HG02623 (cell line): ENCODE measurements around the gene GALNT7.
A peak's percentile ranks its signal among the peaks of the same experiment; 100 is the strongest.

ENCODE experiments used
- ATAC-seq: cut with Tn5 transposase; IDR thresholded peaks from one replicate; pipeline ENCODE4 v1.9.1; 2021; ENCODE audit warnings: moderate library complexity; ENCODE audit not compliant: unreplicated experiment

GALNT7 gene

DNA sequence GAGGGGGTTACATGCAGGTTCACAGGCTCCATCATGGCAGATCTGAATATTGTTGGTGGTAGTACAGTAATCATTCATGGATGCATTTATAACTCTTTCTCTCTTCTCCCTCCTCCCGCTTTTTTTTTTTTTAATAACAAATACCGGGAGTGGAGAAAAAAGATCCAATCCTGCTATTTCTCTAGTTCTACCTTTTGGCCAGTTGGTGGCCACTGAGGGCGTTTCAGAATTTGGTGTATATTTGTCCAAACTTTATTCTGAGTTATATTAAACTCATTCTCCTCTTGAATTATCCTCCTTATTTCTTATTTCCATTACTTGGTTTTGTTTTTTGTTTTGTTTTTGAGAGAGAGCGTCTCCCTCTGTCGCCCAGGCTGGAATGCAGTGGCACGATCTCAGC is 90.7 kb downstream of the GALNT7 start:
- no peak for ATAC-seq

DNA sequence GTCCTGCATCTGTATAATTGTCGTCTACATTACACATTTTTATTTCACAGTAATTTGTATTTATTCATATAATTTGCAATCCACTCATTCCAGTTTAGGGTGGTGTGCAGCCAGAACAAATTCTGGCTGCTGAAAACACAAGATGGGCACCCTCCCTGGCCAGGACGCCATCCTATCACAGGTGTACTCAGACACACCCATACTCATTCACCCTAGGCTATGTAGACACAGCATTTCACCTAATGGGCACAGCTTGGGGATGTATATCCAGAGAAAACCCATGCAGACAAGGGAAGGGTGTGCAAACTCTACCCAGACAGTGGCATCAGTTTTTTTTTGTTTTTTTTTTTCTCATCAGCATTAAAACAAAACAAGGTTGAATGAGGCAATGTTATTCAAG is 92.4 kb downstream of the GALNT7 start:
- ATAC-seq = no peak

- ATAC-seq = no peak
These were observed 93.8 kb downstream of the GALNT7 start for GRCh38 chr4:173262375-173262774.

DNA sequence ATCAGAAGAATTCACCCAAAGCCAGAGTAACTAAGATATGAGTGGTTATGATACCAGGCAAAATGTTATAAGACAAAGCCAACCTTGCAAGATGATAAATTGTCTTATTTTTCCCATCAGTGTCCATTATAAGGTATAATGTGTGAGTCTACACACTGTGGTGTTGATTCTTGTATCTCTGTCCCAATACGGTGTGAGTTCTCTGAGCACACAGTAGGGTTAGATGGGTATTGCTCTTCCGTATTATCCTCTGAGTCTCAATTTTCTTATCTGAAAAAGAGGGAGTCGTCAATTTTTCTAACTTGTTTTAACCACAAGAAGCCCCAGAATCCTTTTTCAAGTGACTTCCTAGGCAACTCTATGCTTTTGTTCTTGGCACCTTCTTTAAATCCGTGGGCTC is 95.6 kb downstream of the GALNT7 start:
- ATAC-seq = peak; percentile 23

DNA sequence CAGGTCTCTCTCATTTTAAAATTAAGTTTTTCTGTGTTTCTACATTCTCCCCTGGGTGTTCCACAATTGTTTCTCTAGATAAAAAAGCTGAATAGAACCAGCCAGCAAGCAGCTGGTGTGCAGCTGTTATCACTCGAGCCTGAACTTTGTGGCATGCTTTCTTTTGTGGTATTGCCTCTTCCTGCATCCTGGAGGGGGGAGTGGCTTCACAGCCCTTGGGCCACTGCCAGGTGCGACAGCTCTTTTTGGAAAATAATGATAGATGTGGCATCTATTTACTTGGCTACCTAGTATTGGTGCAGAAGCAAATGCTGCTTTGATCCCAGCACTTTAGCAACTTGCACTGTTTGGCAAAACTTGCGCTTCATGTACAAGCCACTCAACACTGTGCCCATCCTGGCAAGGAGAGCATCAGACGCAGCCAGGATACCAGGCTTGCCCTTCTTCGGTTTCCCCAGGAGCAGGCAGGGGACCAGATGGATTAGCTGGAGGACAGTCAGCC is 96.1 kb downstream of the GALNT7 start:
- ATAC-seq = peak; percentile 95

GRCh38 chr4:173265751-173266150 is 97.1 kb downstream of the GALNT7 start:
- no peak for ATAC-seq

DNA sequence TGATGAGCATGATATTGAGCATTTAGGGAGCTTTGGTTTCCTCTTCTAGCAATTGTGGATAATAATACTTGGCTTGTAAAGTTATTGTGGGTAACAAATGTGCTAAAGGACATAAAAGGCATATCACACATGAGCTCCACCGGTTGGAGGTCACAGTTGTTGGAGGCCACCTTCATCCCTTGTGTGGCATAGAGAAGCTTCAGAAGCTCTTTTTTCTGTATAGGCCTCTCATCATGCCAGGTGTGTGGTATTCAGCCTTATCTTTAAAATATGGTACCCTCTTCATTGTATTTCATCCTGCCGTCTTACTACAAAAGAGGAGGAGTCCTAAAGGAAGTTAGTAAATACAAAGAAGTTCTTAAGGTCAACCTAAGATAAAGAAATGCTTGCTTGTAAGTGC is 99.1 kb downstream of the GALNT7 start:
- ATAC-seq = no peak

DNA sequence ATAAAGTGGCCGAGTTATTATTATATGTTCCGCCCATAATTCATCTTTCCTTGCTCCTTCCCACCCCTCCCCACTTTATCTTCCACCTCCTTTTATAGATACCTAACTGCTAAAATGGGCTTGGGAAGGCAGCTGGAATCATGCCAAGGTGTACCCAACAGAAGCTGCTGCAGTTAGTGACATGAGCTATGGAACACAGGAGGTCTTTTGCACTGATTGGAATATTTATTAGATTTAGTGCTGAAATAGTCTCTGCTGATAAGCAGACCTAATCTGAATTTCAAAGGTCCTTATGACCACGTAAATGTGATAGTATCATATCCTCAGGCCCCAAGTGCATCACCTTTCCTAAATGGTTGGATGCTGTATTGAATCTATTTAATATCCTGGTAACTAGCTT is 100.7 kb downstream of the GALNT7 start:
- no peak for ATAC-seq

DNA sequence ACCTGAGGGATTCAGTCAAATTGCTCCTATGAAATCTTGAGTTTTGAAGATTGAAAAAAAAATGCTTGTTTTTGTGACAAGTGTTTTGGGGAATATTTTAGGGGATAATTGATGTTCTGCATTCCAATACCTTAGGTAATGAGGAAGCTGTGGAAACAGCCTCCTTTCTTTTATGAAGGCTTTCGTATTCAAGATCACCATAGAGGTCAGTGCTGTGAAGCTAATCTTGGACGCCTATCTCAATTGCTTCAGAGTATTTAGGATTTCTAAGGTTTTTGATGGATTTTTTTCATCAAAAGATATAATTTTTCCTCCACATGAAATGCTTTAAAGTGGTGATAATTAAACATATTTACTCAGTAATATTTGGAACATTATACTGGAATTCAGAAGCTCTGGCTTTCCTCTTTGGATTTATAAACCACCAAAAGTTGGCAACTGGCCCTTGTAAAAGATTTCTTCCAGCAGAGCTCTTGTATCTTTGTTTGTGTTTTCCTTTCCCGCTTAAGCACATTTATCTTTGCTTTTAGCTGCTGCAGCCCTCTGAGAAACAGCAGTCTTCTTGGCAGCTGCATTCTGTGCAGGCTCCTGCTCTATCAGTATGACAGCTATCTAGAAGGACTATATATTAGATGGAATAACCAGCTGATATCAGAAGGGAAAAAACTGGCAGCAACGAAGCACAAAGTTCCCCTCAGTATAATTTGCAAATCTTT is 101.9 kb downstream of the GALNT7 start:
- no peak for ATAC-seq

DNA sequence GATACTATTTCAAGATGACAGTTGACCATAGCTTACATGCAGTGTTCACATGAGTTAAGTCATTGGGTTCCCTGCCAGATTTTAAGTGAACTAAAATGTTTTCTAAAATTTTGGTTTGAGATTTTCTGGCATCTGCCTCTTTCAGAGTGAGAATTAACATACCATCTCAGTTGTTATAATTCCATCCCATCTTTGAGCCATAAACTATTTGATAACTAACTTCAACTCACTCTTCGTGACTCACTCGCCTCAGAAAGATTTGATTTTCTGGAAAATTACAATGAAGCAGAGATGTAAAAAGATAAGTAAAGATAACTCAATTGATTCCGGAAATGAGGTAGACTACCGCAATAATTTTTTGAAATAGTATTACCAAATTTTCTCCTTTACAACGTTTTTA is 103.7 kb downstream of the GALNT7 start:
- no peak for ATAC-seq

GRCh38 chr4:173272996-173273395 is 104.4 kb downstream of the GALNT7 start:
- no peak for ATAC-seq

DNA sequence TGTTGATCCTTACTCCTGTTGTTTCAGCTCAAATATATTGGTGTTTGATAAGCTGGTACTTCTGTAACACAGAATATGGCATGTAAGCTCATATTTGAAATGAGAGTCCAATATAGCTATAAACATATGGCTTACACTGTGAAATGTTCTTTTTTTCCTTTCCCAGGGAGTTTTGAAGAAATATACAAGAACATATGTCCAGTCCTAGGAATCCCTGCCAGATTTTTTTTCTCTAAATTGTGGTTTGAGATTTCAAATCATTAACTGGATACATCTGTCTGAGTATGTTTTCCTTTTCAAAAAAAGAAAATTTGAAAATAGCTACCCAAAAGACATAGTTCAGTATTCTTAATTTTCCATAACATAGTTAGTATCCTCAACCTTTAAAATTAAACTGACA is 105.3 kb downstream of the GALNT7 start:
- no peak for ATAC-seq

DNA sequence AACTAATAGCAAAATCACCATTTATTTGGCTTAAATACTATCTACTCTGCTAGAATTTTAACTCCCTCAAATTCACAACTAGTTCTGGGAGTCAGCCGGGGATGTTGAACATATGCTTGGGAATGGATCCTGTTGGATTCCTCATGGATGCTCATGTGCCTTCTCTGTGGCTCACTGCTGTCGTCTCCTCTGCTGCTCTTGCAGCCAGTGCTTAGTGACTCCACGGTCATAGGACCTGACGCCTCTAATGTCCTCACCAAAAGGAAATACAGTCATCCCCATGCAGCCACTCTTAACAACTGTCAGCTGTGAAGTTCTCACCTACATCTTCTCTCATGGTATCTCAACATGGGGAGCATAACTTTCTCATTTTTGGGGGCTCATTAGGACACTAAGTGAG is 106.1 kb downstream of the GALNT7 start:
- no peak for ATAC-seq

GRCh38 chr4:173275150-173275549 is 106.5 kb downstream of the GALNT7 start:
- ATAC-seq = no peak

DNA sequence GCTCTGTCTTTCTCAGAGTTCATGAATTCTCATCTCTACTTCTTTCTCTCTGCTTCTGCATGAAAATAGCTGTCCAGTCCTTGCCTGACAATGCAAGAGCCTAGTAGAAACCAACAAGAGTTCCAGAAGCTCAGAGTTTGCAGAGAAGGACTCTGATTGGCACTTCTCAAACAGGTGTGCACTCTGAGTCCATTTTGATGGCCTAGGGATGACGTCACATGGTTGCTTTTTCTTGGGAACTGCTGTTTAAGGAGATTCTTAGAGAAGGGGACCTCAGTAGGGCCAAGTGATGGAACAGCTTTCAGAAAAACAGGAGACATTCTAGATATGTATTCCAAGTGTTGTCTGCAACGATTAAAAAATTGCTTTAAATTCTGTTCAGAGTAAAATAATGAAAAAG is 108.7 kb downstream of the GALNT7 start:
- ATAC-seq = no peak

DNA sequence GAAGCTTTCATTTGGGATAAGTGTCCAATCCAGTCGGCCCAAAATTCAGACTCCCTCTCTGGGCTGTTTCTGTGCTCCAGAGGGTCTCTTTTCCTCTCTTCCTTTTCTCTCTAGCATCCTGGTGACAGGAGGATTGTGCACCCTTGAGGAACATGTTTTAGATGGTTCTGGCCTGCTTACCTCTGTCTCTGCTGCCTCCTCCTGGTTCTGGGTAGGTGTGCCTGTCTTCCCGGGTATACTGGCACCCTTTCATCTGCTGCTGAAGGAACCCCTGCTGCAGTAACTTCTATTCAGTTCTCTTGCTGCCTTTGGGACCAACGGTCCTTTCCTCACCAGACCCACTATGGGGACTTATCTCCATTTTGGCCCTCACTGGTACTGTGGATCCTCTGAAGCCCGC is 112.4 kb downstream of the GALNT7 start:
- ATAC-seq = no peak

- ATAC-seq = no peak
These were observed 113.0 kb downstream of the GALNT7 start for GRCh38 chr4:173281406-173282255.

DNA sequence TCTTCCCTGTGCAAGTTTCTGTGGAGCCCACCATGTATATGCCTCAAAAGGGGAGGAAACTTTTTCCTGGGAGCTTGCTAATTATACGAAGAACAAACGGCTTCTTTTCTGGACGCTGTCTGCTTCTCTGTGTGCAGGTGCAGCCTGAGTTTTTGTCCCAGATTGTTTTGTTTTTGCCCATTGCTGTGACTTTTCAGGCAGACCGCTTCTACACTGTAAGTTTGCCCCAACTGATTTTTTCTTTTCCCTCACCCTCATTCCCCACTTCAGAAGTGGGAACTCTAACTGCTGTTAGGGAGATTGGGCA is 113.6 kb downstream of the GALNT7 start:
- no peak for ATAC-seq

DNA sequence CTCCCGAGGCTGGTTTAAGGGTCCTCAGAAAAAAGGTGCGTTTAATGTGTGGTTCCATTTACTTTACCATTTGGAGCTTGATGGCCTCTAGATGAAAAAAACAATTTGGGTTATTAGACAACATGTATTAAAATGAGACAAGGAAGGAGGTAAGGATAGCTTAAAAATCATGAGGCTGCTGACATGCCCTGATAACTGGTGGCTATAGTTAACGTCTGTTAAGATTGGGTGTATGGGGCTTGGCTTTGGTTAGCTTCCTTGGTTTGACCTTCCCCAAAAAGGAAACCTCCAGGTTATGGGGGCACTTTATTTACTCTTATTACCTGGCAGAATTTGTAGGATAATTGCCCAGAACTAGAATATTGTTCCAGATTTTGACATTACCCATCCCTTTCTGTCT is 114.0 kb downstream of the GALNT7 start:
- no peak for ATAC-seq

DNA sequence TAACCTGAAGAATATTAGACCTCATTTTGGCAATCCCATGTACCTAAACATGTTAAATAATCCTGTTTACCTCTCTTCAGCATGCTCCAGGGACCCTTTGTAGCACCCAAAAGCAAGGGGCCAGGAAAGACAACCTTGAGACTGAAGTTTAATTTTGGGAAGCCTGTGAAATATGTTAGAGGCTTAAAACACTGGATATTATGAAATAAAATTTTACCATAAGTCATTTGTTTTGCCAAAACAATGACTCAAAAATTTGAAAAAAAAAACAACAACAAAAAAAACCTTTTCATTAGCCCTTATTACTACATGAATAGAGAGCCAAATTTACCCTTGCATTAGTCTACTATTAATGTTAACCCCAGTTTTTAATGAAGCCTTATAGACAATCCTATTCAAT is 115.9 kb downstream of the GALNT7 start:
- ATAC-seq = no peak

GRCh38 chr4:173287486-173287885 is 118.9 kb downstream of the GALNT7 start:
- ATAC-seq = no peak

GRCh38 chr4:173288296-173288695 is 119.7 kb downstream of the GALNT7 start:
- ATAC-seq = peak; percentile 63
